HG03135 (cell line): ENCODE measurements around the gene PTPN4.
A peak's percentile ranks its signal among the peaks of the same experiment; 100 is the strongest.

ENCODE experiments used
- ATAC-seq: cut with Tn5 transposase; IDR thresholded peaks from one replicate; pipeline ENCODE4 v1.9.1; 2021; ENCODE audit warnings: mild to moderate bottlenecking, moderate library complexity; ENCODE audit not compliant: unreplicated experiment

PTPN4 gene

GRCh38 chr2:119759451-119760236 is at the start of gene PTPN4:
PTPN4 (plus strand) TSS chr2:119759922; CDS start chr2:119809854, 49,932 bp downstream.
- ATAC-seq: peak; percentile 96

- no peak for ATAC-seq
Measured at GRCh38 chr2:119710281-119710680, 49.4 kb upstream of the PTPN4 start.

- ATAC-seq: no peak
Measured at GRCh38 chr2:119711352-119711751, 48.4 kb upstream of the PTPN4 start.

- no peak for ATAC-seq
Measured at GRCh38 chr2:119712571-119712970, 47.2 kb upstream of the PTPN4 start.

GRCh38 chr2:119713819-119714490 is 45.8 kb upstream of the PTPN4 start:
- ATAC-seq: no peak

- no peak for ATAC-seq
Measured at GRCh38 chr2:119715409-119716283, 44.1 kb upstream of the PTPN4 start.

GRCh38 chr2:119716284-119716672 is 43.4 kb upstream of the PTPN4 start:
- no peak for ATAC-seq

- no peak for ATAC-seq
Measured at GRCh38 chr2:119718501-119719260, 41.0 kb upstream of the PTPN4 start.

GRCh38 chr2:119719261-119719627 is 40.5 kb upstream of the PTPN4 start:
- no peak for ATAC-seq

- ATAC-seq: no peak
Measured at GRCh38 chr2:119721043-119721442, 38.7 kb upstream of the PTPN4 start.

- no peak for ATAC-seq
Measured at GRCh38 chr2:119721462-119721861, 38.3 kb upstream of the PTPN4 start.

- no peak for ATAC-seq
Measured at GRCh38 chr2:119721904-119722303, 37.8 kb upstream of the PTPN4 start.

- ATAC-seq: no peak
Measured at GRCh38 chr2:119723186-119723585, 36.5 kb upstream of the PTPN4 start.

- ATAC-seq: no peak
Measured at GRCh38 chr2:119723784-119724467, 35.8 kb upstream of the PTPN4 start.

- ATAC-seq: no peak
Measured at GRCh38 chr2:119724656-119725485, 34.9 kb upstream of the PTPN4 start.

- no peak for ATAC-seq
Measured at GRCh38 chr2:119727493-119727892, 32.2 kb upstream of the PTPN4 start.

- ATAC-seq: no peak
Measured at GRCh38 chr2:119728421-119728820, 31.3 kb upstream of the PTPN4 start.

- ATAC-seq: no peak
Measured at GRCh38 chr2:119730671-119731177, 29.0 kb upstream of the PTPN4 start.

- no peak for ATAC-seq
Measured at GRCh38 chr2:119731983-119732382, 27.7 kb upstream of the PTPN4 start.
